Activated naive CD4-positive, alpha-beta T cell treated with Interleukin-2 at 50 U/mL for 16 hours (primary cell): Measurements from ENCODE around the gene MYLK4.

ENCODE experiments used
- DNase-seq: peaks from one replicate; pipeline ENCODE4 v3.0.0-alpha.2; 2020

Gene MYLK4

DNA sequence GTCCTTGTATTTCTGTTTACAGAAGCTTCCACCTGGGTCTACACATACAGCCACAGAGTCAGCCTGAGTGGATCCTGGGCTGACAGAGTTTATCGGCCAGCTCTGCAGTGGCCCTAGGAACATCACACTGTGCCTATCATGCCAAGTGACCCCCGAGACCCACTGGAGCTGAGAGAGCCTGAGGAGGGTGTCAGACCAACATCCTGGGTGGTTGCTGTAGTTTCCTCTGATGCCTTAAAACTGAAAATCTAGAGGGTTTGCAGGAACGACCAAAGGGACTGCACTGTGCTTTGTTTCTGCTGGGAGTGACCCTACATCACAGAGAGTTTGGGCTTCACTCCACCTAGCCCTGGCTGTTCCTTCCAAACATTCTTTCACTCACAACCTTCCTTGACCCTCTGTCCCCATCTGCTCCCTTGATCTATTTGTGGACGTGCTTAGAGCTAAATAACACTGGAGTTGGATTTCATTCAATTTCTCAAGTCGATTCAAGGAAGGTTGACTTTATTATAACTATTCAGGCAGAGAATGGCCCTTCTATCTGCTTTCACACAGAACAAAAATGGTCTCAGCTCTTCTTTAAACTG, 18.1 kb downstream of the MYLK4 start:
- DNase-seq = no peak

DNA sequence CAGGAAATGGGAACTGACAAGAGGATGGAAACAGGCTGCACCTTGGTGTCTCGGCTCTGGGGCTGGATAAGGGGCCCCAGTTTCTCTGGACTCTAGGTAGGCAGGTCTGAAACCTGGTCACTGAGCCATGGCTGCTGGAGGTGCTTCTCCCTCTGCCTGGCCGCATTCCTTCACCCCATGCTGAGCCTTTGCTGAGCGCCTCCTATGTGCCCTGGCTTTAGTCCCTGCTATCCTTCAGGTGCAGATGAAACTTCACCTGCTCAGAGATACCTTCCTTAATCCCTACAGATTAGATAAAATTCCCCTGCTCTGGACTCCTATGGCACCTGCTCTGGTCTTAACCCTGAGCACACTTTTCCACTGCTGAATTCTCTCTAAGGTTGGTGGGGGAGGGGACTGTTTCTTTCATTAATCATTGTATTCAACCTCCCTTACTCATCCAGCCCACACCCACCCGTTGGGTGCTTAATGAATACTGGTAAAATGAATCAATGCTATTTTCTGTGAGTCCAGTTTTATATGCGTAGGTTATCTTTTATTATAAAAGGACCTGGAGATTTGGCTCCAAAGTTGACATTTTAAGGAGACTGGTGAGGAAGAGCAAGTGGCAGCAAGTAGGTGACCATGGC, 19.3 kb downstream of the MYLK4 start:
- DNase-seq = no peak

DNA sequence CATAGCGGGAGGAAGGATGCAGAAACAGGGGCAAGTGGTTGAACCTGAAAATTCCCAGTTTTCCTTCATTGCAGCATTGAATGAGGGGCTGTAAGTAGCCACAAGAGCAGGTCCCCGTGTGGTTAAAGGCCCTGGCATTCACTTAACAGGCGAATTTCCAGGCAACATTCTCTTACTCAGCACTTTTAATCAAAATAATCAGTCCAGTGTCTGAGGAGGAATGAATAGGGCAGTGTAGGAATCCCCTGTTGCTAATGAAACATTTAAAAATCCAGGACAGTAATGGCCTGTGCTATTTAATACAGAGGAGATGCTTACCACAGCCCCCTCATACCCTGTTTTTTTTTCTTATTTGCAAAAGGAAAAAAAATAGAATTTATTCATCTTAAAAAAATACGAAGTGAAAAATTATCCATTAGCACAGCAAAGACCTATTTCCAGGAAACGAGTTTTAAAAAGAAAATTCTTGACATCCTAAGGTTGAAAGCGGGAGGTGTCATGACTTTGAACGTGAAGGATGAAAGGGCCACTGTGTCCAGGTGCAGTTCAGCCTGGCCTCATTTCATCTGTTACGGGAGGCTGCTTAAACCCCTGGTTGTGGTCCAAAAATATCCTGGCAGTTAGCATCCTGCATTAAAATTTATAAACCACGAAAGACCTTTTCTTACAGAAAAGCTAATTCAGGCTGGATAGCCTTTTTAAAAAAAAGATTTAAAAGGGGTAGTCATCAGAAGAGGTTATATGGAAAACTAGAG, 20.2 kb downstream of the MYLK4 start:
- DNase-seq = no peak

DNA sequence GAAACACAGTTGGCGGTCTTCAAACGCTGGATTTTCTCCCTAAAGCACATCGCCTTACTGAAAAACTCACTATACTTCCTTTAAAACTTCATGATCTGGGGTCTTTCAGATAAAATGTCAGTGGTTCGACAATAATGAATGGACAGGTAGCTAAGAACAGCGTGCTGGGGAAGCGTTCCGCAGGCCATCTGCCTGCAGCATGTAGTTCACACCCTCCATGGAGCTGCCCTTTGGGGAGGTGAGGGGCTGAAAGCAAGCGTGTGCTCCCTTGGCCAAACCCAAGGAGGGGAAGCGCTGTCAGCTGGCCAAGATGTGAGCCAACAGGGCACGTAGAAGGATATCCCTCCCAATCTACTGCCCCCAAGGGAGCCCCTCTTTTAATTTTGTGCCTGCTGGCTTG, 20.8 kb downstream of the MYLK4 start:
- DNase-seq = no peak

DNA sequence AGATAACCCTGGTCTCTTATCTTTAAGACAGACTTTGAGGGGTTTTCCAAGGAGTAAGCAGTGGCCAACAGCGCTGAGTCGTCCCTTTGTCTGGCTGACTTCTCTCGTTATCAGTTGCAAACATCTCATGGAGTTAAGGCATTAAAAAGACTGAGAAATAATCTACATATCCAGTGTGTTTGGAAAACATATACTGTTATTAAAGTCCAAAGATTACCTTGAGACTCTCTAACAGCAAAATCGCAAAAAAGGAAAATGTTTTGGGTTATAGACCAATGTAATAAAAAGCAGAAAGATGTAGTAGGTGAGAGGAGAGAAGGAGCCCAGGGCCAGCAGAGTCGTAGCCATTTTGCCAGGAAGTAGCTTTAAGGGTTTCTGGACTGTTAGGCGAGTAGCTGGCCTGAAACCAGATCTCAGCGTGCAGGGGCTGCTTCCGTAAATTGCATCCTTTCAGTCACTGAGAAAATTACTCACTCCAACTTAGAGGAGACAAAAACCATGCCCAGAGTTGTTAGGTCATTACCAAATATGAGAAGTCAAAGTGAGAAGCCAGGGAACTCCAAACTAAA, 24.6 kb downstream of the MYLK4 start:
- no peak for DNase-seq

DNA sequence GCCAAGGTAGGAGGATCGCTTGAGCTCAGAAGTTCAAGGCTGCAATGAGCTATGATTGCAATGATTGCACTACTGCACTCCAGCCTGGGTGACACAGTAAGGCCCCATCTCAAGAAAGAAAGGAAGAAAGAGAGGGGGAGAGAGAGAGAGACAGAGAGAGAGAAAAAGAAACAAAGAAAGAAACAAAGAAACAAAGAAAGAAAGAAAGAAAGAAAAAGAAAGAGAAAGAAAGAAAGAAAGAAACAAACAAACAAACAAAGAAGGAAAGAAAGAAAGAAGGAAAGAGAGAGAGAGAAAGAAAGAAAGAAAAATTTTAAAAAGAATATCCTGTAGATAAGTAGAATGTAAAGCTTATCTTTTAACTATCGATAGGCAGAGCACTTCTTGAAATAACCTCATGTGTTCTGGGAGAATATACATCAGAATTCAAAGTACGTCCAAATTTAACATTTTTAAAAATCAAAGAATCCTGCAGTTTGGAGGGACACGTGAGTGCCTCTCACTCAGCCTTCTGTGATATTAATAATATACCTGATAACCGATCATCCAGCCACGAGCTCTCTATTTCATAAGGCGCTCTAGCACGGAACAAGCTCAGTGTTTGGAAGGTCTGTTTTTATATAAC, 25.2 kb downstream of the MYLK4 start:
- no peak for DNase-seq

DNA sequence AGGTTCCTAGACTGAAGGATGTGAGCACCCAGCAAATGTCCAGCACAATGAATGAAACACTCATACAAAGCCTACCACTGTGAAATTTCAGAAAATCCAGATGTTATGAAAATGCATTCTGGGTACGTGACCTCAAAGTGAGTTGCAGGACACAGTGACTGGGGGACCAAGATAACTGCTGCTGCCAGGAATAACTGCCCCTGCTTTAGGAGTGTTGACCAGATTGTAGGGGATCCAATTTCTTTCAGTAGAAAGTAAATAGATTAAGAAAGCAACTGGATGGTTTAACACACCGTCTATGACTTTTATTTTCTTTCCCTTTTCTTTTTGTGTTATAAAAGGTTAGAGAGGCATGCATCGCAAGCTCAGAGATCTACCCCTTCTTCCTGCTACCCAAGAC, 29.5 kb downstream of the MYLK4 start:
- DNase-seq = no peak

DNA sequence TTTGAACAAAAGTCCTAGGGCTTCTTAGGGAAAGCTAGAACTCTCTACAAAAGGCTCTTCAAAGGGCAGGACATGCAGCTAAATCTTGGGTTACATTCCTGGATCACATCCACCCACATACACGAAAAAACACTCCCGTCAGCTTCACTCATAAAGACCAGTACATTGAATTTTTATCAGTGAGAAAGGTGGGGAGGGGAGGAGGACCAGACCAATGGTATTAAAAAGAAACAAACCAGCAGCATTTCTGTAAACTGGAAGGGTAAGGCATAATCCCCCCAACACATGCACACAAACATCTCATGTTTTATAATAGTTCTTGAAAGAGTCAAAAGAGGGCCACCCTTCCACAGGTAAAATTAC, 31.6 kb downstream of the MYLK4 start:
- DNase-seq = no peak

DNA sequence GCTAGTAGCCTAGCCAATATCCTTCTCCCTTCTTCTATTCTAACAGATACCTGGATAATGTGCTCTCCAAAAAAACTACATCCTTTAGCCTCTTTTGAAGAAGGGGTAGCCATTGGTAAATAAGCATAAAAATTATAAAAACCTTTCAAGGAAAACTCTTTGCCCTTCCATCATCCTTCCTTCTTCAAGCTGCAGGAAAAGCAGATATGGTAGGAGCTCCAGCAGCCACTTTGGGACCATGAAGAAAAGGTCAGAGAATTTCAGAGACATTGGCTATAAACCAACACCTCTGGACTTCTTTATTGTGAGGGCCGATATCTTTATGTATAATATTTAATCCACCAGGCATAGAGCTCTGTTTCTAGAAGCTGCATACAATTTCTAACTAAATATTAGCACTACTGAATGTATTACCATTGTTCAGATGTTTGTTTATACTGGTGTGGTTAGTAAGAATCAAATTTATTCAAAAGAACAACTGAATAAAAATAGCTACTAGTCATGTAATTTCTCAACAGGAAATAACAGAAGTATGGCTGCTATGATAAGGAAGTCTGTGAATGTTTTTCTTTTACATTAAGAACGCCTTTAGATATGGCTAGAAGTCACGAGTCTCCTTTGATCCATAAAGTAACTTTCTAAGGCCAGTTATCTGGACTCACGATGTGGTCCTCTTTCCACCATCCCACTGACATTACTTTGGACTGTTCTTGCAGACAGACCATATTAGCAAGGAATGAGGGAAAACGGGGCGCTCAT, 32.2 kb downstream of the MYLK4 start:
- DNase-seq = no peak

DNA sequence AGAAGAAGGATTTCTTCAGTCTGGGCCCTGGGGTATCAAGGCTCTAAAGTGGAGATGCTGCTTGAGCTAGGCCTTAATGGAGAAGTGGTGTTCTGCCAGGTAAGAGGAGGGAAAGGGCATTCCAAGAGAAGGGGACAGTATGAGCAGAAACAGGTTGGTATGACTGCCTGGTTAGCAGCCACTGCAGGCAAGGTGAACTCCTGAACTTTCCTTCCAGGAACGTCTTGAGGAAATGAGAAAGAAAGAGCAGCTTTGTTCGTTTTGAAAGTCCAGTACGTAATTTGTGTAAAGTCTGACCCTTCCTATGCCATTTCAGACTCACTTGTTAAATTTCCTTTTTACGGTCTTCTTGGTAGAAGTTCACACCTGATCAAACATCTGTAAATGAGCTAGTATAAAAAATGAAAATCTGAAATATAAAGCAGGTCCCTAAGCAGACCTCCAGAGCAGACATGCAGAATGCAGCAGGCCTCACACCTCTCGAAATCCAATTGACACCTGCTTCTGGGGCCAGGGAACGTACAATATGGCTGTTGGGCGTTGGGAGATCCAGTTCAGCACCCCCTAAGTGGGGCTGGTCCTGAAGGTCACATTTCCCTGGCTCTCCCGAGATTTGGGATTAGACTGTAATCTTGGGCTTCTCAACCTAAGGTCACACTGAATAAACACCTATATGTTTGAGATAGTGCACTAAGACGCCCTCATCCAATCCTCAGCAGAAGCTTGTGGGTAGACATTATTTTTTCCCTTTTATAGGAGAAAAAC, 33.6 kb downstream of the MYLK4 start:
- DNase-seq = no peak

DNA sequence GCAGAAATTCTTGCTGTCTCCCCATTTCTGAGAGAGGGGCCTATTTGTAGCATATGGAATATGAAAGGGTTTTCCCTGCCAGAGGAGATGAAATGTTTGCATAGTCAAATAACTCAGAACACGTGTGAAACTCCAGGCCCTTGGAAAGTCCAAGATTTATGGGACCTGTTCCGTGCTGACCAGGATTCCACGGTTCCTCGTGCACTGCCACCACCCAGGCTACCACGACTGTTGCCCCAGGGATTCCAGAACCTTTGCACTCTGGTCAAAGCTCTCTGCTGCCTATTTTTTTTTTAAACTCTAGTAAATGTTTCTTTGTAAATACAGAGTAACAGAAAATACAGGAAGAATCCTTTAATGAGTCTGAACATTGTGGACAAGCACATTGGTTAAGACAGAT, 35.0 kb downstream of the MYLK4 start:
- no peak for DNase-seq

DNA sequence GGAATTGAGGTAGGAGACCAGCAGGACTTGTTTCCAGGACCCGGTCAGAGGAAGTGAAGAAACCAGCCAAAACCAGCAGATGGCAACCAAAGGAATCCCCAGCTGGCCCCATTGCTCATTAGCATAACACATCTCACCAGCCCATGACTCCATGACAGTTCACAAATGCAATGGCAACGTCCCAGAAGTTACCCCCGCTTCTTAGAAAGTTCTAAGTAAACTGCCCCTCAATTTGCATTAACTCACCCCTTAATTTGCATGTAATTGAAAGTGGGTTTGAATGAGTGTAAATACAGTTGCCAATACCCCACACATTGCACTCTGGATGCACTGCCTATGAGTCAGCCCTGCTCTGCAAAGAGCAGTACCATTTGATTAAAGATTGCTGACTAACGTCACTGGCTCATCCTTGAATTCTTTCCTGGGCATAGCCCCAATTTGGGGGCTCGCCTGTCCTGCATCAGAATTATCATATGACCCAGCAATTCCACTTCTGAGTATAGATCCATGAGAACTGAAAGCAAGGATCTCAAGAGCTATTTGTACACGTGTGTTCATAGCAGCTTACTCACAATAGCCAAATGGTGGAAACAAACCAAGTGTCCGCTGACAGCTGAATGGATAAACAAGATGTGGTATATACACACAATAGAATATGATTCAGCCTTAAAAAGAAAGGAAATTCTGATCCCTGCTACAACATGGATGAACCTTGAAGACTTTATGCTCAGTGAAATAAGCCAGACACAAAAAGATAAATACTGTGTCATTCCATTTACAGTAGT, 36.4 kb downstream of the MYLK4 start:
- no peak for DNase-seq

DNA sequence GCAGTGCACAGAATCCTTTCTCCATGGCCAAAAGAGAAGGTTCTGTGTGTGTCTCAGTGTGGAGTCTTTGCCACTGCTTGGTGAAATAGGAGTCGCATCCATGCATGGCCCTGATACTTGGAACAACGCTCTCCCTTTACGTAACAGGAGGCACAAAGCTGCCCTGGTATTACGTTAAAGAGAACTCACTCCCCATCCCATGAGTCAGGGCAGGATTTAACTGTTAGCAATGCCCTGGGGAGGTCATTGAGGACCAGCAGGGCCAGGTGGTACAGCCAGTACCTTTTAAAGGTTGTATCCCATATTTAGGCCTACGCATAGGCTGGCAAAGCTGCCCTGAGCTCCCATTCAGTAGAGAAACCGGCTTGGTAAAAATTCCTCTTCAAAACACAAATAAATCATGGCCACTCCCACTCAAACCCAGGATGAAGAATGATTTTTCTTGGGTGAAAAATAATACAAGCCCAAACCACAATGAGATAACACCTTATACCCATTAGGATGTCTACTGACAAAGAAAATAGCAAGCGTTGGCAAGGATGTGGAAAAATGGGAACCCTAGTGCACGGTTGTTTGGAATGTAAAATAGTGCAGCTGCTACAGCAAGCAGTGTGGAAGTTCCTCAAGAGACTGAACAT, 37.1 kb downstream of the MYLK4 start:
- no peak for DNase-seq

DNA sequence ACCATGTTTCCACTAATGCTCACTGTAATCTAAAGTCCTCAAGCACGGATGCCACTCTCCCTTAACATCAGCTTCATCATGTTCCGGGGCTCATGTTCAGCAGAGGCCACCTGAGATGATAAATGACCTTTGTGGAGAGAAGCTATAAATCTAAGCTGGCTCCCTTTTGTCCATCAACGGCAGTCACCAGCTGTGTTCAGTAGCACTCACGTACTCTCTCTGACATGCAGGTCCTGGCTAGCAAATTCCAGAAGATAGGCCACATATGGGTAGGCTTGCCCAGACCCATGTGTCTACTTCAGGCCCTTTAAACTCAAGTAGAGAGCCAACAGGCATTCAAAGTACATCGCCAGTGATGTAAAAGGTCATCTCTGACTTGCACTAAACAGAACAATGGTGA, 38.6 kb downstream of the MYLK4 start:
- DNase-seq = no peak

DNA sequence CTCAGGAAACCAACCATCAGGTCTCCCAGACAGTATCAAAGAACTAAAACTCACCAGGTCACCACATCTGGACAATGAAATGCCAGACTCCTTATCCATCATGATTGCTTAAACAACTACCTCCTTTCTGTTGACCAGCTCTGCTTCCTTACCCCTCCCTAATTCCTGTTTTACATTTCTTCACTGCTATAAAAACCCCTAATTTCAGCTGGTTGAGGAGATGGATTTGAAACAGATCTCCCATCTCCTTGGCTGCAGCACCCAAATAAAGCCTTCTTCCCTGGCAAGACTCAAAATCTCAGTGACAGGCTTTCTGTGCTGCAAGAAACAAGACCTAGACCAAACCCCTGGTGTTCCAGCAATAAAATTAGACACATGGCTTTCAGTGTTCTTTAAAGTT, 40.3 kb downstream of the MYLK4 start:
- no peak for DNase-seq

DNA sequence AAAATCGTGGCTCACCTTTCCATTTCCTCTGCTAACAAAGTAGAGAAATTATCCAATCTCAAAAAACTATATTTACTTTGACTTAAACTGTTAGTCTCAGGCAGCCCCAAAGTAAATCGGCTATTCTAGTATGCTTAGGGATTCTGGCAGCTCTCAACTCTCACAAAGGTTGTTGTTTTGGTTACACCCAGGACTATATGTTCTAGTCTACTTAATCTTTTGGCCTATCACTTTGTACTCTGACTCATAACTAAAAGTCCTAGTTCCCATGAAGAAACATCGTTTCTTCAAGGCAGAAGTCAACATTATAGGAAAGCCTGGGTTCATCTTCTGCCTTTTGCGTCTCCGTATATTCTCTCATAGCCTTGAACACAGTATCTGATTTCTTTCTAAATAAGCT, 42.3 kb downstream of the MYLK4 start:
- DNase-seq = no peak

DNA sequence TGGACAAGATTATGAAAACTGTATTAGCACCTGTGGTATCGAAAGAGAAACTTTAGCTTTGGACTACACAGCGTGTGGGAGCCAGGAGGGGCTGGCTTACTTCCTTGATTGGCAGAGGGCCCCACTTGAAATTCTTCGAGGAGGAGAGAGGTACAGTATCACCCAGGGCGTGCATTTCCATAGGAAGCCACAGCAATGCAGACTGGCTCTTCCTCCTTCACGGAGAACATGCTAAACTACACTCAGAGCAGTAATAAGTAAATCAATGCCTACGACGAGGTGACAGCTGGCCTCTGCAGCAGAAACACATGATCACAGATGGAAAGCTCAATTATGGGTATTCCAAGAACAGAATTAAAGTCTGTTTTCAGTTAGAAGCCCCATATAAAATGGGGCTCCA, 44.2 kb downstream of the MYLK4 start:
- no peak for DNase-seq

DNA sequence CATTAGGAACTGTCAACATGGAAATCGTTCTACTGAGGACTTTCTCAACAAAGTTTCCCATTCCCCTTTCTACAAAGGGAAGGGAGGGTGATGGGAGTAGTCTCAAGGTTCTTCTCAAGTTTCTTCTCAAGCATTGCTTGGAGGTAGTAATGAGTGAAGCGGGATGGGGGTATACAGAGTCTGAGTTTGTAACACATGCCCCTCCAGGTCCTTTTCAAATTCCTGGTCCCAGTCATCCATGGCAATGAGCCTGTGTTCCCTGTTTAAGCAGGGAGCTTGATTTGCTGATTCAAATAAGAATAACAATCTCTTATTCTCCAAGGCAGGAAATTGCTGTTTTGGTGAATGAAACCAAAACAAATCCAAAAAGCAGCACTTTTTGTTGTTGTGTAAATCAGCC, 45.5 kb downstream of the MYLK4 start:
- no peak for DNase-seq

DNA sequence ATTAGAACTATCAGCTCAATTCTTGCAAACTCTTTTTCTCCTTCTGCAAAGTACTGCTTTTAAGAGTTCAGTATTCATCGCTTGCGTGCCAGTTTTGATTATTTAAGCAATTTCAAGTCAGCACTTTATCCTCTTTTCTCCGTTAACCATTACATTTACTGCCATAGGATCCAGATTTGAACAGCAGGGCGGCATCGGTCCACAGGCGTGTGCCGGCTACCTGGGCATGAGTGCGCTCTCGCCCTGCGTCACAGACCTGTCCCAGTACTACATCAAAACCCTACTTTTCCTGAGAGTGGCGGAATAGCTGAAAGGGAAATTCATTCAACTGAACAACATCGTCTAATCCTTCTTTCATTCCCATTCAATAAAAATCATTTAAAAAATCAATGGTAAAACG, 53.4 kb downstream of the MYLK4 start:
- no peak for DNase-seq

DNA sequence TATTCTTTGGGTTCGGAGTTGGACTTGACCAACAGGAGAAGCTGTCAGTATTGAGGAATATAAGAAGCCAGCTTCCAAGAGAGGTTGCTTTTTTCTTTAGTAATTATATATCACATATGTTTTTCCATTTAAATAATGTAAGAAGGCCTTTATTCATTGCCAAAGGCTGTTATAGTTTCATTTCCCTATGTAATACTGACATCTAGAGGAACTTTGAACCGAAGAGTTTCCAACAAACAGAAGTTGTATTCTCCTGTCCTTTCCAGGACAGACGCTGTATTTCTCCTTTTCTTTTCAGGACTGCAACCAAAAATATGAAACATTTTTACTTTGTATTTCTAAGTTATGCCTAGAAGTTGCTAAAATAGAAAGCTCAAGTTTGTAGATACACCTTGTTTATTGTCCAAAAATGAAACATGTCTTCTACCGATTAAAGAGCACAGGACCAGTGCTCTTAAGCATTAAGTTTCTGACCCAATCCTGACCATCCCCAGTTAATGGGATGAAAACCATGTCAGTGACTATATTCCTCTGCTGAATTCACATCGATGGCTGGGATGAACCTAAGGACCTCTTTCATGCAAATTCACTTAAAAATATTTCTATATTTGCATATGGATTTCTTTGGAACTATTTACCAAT, 55.1 kb downstream of the MYLK4 start:
- DNase-seq = no peak
